ENCODE data around the gene KAT8. TPM values are rescaled to one million over a fixed set of nuclear protein-coding genes. Genes with fewer than 3 reads are reported as not detected.
A peak's percentile ranks its signal among the peaks of the same experiment; 100 is the strongest.

The KAT8 gene
- total RNA-seq, 1 donor from 2014 or later, result 33.5 TPM

DNA sequence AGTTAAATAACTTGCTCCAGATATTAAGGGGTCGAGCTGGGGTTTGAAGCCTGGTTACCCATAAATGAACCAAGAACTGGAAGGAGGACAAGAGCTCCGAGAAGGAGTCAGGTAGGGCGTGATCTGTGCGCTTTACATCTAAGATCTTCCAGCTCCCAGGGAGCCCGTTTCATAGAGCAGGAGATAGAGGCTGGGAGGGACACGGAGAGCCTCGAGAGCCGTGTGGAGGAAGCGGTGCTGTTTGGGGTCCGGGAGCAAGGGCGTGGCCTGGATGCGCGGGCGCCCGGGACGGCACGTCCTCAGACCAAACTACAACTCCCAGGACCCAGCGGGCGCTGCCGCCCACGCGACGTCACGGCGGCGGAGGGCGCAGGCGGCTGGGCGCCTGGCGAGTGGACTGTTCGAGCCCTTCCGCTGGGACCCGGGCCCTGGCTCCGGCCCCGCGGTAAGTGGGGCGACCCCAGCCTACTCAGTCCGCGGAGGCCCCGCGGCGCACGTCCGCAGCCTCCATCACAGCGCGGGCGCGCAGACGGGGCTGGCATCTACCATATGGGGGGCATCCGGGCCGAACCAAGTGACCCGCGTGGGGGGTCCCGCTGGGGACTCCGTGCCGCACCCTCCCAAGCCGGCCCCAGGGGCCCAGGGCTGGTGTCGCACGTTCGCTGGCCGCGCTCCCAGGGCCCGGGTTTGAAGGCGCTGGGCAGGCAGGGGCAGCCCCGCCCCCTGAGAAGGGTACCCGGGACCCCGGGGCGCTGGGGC, 9.2 kb upstream of the KAT8 start, which contains the start of gene BCKDK:
TSS of gene BCKDK (plus strand) at position 352 of the 759 bp plus-strand sequence. CDS start 838 bp downstream, outside the sequence.
- no peaks in the 10 kb centered on the region for H3K9me3 Mint-ChIP-seq (ENCODE audit: unreplicated experiment)
- DNase-seq (ENCODE audit: low read depth), result peak; percentile 34
- H3K9me3 ChIP-seq (ENCODE audit: insufficient read depth, low read depth, low read length), result no peaks in the 10 kb centered on the region
- H3K36me3 Mint-ChIP-seq (ENCODE audit: low read depth, unreplicated experiment), result peaks cover 24% of the 10 kb centered on the region
- peak within 1 kb of the TSS; percentile 83 for H3K4me2 ChIP-seq (ENCODE audit: low read length)
- H3K4me3 Mint-ChIP-seq (ENCODE audit: unreplicated experiment), result peak within 1 kb of the TSS; percentile 85
- peaks cover 5% of the 10 kb centered on the region for H3K4me1 Mint-ChIP-seq (ENCODE audit: low read depth, unreplicated experiment)
- H3K79me2 ChIP-seq (ENCODE audit: insufficient read depth, low read length), result peaks cover 20% of the 10 kb centered on the region
- H3K27ac Mint-ChIP-seq (ENCODE audit: unreplicated experiment), result peak within 1 kb of the TSS; percentile 82
- peak within 1 kb of the TSS; percentile 74 for H3K4me3 ChIP-seq (ENCODE audit: insufficient read depth, low read depth, low read length)
- TF ChIP-seq, protein P1, sequence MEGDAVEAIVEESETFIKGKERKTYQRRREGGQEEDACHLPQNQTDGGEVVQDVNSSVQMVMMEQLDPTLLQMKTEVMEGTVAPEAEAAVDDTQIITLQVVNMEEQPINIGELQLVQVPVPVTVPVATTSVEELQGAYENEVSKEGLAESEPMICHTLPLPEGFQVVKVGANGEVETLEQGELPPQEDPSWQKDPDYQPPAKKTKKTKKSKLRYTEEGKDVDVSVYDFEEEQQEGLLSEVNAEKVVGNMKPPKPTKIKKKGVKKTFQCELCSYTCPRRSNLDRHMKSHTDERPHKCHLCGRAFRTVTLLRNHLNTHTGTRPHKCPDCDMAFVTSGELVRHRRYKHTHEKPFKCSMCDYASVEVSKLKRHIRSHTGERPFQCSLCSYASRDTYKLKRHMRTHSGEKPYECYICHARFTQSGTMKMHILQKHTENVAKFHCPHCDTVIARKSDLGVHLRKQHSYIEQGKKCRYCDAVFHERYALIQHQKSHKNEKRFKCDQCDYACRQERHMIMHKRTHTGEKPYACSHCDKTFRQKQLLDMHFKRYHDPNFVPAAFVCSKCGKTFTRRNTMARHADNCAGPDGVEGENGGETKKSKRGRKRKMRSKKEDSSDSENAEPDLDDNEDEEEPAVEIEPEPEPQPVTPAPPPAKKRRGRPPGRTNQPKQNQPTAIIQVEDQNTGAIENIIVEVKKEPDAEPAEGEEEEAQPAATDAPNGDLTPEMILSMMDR (IDR thresholded peaks at IDR 0.05; ENCODE audit: insufficient read depth, low read depth, low read length), result no peak
- TF ChIP-seq EZH2 (IDR thresholded peaks at IDR 0.05; ENCODE audit: insufficient read depth, low read length), result no peak
- no peaks in the 10 kb centered on the region for H3K27me3 Mint-ChIP-seq (ENCODE audit: low read depth, unreplicated experiment)
- H3K27me3 ChIP-seq (ENCODE audit: insufficient read depth, low read length), result no peaks in the 10 kb centered on the region
- H2AFZ ChIP-seq (ENCODE audit: low read depth, low read length), result peak within 1 kb of the TSS; percentile 86
- H3K9ac ChIP-seq (ENCODE audit: low read length), result peak within 1 kb of the TSS; percentile 86
- H3K27ac ChIP-seq (ENCODE audit: low read depth, low read length), result peak within 1 kb of the TSS; percentile 64
- FAIRE-seq, result no peak
- H3K4me1 ChIP-seq (ENCODE audit: insufficient read depth, low read length), result peaks cover 9% of the 10 kb centered on the region
- peaks cover 4% of the 10 kb centered on the region for H4K20me1 ChIP-seq (ENCODE audit: insufficient read depth, low read length)
- peaks cover 7% of the 10 kb centered on the region for H3K36me3 ChIP-seq (ENCODE audit: insufficient read depth, low read length)

DNA sequence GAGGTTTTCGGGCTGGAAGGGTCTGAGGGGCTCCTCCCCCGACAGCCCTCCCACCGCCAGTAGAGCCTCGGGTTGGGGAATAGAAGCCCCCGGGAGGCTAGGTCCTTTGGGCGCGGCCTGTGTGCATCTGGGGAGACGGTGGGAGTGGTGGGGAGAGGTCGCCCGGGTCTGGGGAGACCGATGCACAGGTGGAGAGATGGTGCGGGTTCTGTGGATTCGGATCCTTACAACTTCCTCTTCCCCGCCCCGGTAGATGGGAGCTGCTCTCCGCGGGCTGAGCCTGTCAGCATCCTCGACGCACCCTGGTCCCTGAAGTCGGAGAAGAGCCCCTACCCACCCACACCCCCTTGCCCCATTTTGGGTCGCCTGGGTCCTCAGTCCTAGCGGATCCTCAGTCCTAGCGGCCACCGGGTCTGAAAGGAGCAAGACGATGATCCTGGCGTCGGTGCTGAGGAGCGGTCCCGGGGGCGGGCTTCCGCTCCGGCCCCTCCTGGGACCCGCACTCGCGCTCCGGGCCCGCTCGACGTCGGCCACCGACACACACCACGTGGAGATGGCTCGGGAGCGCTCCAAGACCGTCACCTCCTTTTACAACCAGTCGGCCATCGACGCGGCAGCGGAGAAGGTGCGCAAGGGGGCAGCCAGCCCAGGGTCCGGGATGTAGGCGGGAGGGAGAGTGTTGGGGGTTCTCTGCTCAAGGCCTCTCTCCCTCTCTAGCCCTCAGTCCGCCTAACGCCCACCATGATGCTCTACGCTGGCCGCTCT, 8.5 kb upstream of the KAT8 start:
- H3K36me3 Mint-ChIP-seq (ENCODE audit: low read depth, unreplicated experiment), result peaks cover 24% of the 10 kb centered on the region

More for the DNA sequence above, 8.5 kb upstream of the KAT8 start:
- FAIRE-seq, result no peak
- no peak for DNase-seq (ENCODE audit: low read depth)
- H3K4me1 ChIP-seq (ENCODE audit: insufficient read depth, low read length), result peaks cover 9% of the 10 kb centered on the region
- peaks cover 7% of the 10 kb centered on the region for H3K36me3 ChIP-seq (ENCODE audit: insufficient read depth, low read length)
- H3K79me2 ChIP-seq (ENCODE audit: insufficient read depth, low read length), result peaks cover 20% of the 10 kb centered on the region
- Mint-ChIP-seq H3K27ac (ENCODE audit: unreplicated experiment) (no peak overlapping the region), H3K9me3 (ENCODE audit: unreplicated experiment) (no peaks in the 10 kb centered on the region), H3K27me3 (ENCODE audit: low read depth, unreplicated experiment) (no peaks in the 10 kb centered on the region), H3K4me1 (ENCODE audit: low read depth, unreplicated experiment) (peaks cover 5% of the 10 kb centered on the region), H3K4me3 (ENCODE audit: unreplicated experiment) (peak overlapping the region; percentile 85)
- H2AFZ ChIP-seq (ENCODE audit: low read depth, low read length), result peak overlapping the region; percentile 86
- peak overlapping the region; percentile 74 for H3K4me3 ChIP-seq (ENCODE audit: insufficient read depth, low read depth, low read length)
- H3K27ac ChIP-seq (ENCODE audit: low read depth, low read length), result no peak overlapping the region
- no peaks in the 10 kb centered on the region for H3K9me3 ChIP-seq (ENCODE audit: insufficient read depth, low read depth, low read length)
- H4K20me1 ChIP-seq (ENCODE audit: insufficient read depth, low read length), result peaks cover 7% of the 10 kb centered on the region
- TF ChIP-seq, protein P1 (IDR thresholded peaks at IDR 0.05; ENCODE audit: insufficient read depth, low read depth, low read length), result no peak
- no peak for TF ChIP-seq EZH2 (IDR thresholded peaks at IDR 0.05; ENCODE audit: insufficient read depth, low read length)
- peak overlapping the region; percentile 86 for H3K9ac ChIP-seq (ENCODE audit: low read length)
- H3K27me3 ChIP-seq (ENCODE audit: insufficient read depth, low read length), result no peaks in the 10 kb centered on the region
- H3K4me2 ChIP-seq (ENCODE audit: low read length), result peak overlapping the region; percentile 83
